ENCODE measurements around the gene NVL.

NVL gene

GRCh38 chr1:224264321-224264720 is 65.7 kb downstream of the NVL start:
- no peak overlapping the region for H3K4me3 ChIP-seq (ENCODE audit: low read depth, low read length)
- ChIA-PET POLR2A (no interaction called here), CTCF (interaction anchor here (0.5 kb wide), 1 partner anchor 44 kb away, joined by 3 read pairs; no protein-coding TSS in a partner anchor)
- no peak for DNase-seq (ENCODE audit: low read depth, low spot score)
- TF ChIP-seq CTCF (IDR thresholded peaks at IDR 0.05; ENCODE audit: insufficient read depth, low read length, missing control alignments), result no peak

GRCh38 chr1:224262373-224263054 is 67.5 kb downstream of the NVL start:
- H3K4me3 ChIP-seq (ENCODE audit: low read depth, low read length), result no peak overlapping the region
- no peak for DNase-seq (ENCODE audit: low read depth, low spot score)
- POLR2A ChIA-PET, result no interaction called here
- CTCF ChIA-PET, result no interaction called here
- no peak for TF ChIP-seq CTCF (IDR thresholded peaks at IDR 0.05; ENCODE audit: insufficient read depth, low read length, missing control alignments)

GRCh38 chr1:224259986-224260385 is 70.0 kb downstream of the NVL start:
- no peak overlapping the region for H3K4me3 ChIP-seq (ENCODE audit: low read depth, low read length)
- TF ChIP-seq CTCF (IDR thresholded peaks at IDR 0.05; ENCODE audit: insufficient read depth, low read length, missing control alignments), result no peak
- POLR2A ChIA-PET, result no interaction called here
- CTCF ChIA-PET, result no interaction called here
- no peak for DNase-seq (ENCODE audit: low read depth, low spot score)

- no peak for TF ChIP-seq CTCF (IDR thresholded peaks at IDR 0.05; ENCODE audit: insufficient read depth, low read length, missing control alignments)
- H3K4me3 ChIP-seq (ENCODE audit: low read depth, low read length), result no peak overlapping the region
- no peak for DNase-seq (ENCODE audit: low read depth, low spot score)
- CTCF ChIA-PET, result no interaction called here
- POLR2A ChIA-PET, result no interaction called here
Measured at GRCh38 chr1:224258351-224258750, 71.6 kb downstream of the NVL start.

GRCh38 chr1:224256640-224257039 is 73.3 kb downstream of the NVL start:
- TF ChIP-seq CTCF (IDR thresholded peaks at IDR 0.05; ENCODE audit: insufficient read depth, low read length, missing control alignments), result no peak
- ChIA-PET CTCF (interaction anchor here (1.2 kb wide), 1 partner anchor 140 kb away, joined by 3 read pairs; no protein-coding TSS in a partner anchor), POLR2A (no interaction called here)
- DNase-seq (ENCODE audit: low read depth, low spot score), result no peak
- no peak overlapping the region for H3K4me3 ChIP-seq (ENCODE audit: low read depth, low read length)

GRCh38 chr1:224253721-224254120 is 76.3 kb downstream of the NVL start:
- POLR2A ChIA-PET, result interaction anchor here (0.7 kb wide), 1 partner anchor 128 kb away, joined by 3 read pairs; no protein-coding TSS in a partner anchor

More at GRCh38 chr1:224253721-224254120, 76.3 kb downstream of the NVL start:
- TF ChIP-seq CTCF (IDR thresholded peaks at IDR 0.05; ENCODE audit: insufficient read depth, low read length, missing control alignments), result no peak
- no peak for DNase-seq (ENCODE audit: low read depth, low spot score)
- CTCF ChIA-PET, result interaction anchor here (0.6 kb wide), 1 partner anchor 15 kb away, joined by 3 read pairs; no protein-coding TSS in a partner anchor
- no peak overlapping the region for H3K4me3 ChIP-seq (ENCODE audit: low read depth, low read length)
